ENCODE results near the gene ARHGAP12.

Gene ARHGAP12

DNA sequence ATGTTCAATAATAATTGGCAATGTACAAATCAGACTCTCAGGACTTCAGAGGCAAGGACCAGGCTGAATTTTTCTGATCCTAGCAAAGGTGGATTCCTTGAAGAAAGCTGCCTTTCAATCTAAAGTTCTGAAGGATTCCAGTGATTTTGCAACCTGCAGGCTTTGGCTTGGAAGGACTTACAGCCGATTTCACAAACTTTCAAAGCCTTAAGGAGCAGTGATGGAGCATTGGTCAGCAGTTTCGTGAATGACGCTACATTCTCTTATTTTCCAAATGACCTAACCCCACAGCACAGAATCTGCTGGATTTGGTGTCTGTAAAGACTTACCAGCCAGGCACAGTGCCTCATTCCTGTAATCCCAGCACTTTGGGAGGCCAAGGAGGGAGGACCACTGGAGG lies 167.5 kb downstream of the ARHGAP12 start:
- DNase-seq: no peak

DNA sequence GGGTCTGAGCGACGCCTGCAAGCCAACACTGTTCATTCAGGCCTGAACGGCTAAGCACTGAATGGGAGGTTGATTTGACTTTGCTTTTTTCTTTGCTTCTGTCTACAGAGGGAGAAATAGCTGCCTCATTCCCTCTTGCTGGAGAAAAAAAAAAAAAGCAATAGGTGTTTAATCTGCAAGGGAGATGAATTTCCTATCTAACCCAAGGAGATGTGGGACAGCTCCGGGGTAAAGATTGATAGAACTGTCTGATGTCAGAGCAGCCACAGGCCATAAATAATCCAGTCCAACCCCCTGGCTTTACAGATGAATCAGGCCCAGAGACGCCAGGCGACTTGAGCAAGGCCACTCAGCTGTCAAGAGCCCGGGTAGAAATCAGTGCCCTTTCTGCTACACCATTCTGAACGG lies 168.0 kb downstream of the ARHGAP12 start:
- DNase-seq: no peak

DNA sequence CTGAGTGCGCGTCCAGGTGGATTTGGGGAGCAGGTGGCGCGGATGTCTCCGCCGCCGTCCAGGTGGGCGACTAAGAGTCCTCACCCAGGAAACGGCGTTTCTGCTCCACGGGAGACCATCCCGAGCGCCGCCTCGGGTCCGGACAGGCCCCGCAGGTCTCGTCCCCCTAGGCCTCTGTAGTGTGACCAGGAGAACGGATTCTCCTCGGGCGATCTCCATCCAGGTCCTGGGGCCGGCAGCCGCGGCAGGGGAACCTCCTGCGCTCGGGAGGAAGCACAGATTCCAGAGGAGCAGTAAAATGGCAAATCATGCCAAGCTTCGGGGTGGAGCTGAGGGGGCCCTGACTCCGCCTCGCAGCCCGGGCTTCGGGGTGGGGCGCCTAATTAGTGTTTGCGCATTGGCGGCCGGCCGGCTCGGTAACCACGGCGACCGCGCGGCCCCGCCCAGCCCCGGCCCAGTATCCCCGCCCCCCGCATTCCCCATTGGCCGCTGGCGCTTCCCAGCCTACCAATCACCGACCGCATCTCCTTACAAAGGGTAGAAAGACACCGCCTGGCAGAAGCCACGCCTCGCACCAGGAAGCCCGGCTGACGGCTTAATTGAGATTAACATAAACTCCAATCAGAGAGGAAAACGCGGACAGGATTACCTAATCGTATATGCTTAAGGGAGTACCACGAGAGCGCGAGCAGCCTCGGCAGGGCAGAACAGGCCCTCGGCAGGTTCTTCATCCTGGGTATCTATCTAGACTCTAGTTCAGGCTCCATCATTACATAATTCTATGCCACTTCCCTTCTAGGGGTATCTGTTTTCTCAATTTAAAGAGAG lies 168.6 kb downstream of the ARHGAP12 start:
- peak; percentile 97 for DNase-seq

DNA sequence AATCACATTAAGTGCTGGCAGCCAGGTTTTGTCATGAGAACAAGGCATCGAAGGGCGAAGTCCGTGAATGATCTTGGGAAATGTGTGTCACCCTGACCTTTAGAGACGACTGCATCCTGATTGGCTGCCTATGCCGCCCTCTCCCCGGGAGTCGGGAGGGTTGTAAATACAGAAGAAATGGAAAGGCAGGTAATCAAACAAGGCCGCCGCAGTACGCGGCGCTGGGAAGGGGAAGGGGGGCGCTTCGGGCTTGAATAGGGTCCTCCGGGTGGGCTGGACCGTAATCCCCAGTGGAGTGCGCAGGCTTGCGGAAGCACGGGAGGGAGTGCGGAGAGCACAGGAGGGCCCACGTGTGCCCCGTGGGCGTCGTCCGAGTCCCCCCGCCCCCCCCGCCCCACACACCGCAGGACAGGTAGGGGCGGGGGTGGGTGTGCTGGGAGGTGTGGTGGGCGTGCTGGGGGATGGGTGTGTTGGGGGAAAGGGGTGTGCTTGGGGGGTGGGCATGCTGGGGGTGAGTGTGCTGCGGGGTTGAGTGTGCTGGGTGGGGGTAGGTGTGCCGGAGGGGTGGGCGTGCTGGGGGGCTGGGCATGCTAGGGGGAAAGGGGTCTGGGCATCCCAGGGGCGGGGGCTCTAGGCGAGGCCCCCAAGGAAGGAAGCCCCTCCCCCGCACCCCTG lies 169.4 kb downstream of the ARHGAP12 start:
- peak; percentile 14 for DNase-seq

DNA sequence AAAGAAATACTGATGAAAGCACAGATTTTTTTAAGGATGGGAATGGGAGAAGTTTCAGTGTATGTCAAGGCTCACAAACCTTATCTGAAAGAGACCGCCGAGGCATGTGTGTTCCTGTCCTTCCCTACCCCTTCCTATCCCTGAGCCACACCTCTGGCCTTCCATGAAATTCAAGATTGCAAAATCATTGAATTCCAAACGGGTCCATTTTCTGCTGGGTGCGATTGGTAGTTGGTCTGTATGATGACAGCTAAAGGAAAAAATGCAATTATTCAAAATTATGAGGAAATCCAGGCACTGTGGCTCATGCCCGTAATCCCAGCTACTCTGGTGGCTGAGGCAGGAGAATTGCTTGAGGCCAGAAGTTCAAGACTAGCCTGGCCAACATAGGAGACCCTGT lies 170.1 kb downstream of the ARHGAP12 start:
- no peak for DNase-seq

DNA sequence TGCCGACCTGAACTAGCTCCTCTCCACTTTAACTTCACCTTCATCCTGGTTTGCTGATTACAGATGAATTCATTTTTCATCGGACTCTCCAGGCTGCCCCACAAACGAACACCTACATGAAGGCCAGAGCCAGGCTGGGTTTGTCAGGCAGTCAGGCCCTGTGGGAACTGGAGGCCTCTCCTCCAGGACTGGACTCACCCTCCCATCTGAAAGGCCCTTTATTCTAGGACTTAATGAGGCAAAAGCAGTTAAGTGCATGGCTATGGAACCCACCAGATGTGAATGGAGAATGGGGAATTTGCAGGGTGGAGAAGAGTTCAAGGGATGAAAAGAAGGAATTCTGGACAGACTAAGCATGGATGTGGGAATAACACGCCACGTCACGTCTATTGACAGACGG lies 170.8 kb downstream of the ARHGAP12 start:
- no peak for DNase-seq

DNA sequence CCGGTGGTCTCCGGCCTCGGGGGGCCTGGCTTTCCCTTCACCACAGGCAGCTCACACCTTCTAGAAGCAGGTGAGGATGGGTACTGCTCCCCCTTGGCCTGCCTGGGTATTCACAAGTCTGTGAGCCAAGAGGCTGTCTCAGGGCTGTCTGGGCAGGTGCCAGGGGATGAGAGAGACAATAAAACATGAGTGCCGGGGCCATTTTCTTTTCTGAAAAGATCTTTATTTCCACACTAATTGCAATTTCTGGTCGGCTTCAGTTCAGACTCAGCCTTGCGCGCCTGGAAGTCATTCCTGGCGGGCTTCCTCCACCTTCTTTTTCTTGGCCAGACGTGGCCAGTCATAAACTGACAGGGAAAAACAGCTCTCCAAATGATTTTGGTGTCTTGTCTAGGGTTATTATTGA lies 171.2 kb downstream of the ARHGAP12 start:
- DNase-seq: no peak

DNA sequence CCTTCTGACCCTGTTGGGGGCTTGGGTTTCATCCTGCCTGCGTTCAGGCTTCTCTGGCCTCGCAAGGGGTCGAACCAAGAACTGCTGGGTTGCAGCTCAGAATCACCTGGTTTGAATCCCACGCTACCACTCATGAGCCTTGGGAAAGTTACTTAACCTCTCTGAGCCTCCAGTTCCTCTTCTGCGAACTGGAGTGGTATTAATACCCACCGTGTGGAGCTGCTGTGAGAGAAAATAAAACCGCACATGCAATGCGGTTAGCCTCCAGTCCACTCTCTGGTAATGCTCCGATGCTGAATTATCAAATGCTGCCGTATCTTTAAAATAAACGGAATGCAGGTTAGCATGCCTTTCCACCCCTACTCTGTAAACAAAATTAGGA lies 171.9 kb downstream of the ARHGAP12 start:
- no peak for DNase-seq

DNA sequence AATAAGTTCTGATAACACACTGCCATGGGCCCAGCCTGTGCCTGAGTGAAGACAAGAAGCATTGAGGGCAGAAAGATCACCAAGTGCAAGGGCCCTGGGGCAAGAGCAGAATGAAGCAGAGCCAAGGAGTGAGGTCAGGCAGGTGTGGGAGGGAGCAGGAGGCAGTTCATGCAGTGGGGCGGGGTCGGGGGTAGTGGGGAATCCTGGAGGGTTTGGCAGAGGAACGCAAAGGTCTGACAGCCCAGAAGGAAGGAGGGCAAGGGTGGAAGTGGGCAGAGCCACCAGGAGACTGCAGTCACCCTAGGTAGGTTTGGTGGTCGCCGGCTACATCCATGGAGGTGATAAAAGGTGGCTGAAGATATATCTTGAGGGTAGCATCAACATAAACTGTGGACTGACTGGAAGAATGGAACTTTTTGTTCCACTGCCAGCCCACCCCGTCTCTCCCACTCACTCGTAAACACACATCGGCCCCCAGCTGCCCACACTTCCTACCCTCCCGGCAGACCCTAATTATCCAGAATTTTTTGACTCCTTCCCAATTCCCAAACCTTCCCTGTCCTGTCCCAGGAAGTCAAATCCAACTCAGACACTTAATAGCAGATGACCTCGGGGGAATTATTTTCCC lies 172.4 kb downstream of the ARHGAP12 start:
- no peak for DNase-seq

All from amniotic stem cell (primary cell).